GM18511 (cell line): ENCODE measurements around the gene NR3C1.

ENCODE experiments used
- ATAC-seq: cut with Tn5 transposase; IDR thresholded peaks from one replicate; pipeline ENCODE4 v1.9.1; 2021; ENCODE audit warnings: mild to moderate bottlenecking, moderate library complexity; ENCODE audit not compliant: unreplicated experiment

NR3C1 gene

DNA sequence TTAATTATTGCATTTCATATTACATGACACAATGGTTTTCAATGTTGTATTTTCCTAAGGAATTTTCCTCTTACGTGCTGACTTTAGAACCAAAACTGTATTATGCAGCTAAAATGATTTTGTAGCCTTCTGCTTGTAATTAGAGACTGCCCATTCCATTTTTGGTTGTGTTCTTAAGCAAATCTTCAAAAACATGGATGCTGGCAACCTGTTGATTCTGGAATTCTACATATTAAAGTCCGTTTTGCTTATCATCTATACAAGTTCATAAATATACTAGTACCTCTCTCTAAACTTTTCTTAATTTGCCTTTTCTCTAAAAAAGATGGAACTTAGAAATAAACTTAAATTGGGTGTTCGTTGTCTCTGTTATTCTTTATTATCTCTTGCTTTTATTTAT, 88.3 kb downstream of the NR3C1 start:
- ATAC-seq, result no peak

DNA sequence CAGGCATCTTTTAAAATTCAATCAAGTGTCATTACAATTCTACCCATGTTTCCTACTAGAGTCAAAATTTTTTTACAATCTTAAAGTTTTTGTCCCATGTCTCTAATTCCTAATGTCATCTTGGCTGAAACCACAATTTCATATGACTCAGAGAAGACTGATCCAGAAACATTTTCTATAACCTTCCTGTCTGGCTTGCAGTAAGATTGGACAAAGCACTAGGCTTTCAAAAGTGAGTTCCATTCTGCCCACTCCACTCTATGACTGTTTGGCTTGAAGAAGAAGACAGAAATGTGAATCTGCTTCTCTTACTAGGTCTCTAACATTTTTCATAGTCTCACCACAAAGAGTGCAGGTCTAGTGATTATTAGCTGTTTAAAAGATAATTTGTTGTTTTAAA, 88.8 kb downstream of the NR3C1 start:
- ATAC-seq, result no peak

DNA sequence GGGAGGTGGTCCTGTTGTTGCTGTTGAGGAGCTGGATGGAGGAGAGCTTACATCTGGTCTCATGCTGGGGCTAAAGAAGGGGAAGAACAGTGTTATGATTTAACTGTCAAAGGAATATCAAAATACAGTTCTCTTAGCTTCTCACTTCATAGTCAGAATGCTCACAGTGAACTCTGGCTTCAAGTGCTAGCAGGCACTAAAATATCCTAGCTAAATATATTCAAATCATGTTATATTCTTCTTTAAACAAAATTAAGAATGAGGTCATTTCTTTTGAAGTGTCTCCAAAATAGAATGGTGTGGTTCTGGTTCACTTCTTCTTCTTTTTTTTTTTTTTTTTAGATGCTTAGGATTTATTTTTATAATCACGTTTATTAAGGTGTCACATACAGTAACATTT, 89.4 kb downstream of the NR3C1 start:
- no peak for ATAC-seq

DNA sequence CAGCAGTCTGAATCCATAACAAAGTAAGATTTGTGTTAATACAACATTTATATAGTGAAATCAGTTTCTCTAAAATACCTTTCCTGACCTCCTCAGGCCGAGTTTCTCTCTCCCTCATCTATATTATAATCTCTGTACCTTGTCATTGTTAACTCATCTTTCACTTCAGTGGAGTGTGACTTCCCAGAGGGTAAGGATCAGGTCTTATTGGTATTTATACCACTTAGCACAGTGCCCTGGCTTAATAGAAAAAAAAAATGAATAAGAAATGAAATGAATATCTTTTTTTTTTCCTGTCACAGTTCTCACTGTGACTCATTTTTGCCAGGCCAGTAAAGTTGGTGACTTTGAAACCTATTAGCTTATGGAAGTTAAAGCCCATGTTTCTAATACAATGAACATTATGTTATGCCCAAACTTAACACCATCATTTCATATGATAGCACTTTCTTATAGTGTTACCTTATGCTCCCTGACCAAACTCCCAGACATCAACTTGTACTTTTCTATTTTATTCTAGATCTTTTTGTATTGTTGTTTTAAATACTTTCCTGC, 90.1 kb downstream of the NR3C1 start:
- ATAC-seq, result no peak

DNA sequence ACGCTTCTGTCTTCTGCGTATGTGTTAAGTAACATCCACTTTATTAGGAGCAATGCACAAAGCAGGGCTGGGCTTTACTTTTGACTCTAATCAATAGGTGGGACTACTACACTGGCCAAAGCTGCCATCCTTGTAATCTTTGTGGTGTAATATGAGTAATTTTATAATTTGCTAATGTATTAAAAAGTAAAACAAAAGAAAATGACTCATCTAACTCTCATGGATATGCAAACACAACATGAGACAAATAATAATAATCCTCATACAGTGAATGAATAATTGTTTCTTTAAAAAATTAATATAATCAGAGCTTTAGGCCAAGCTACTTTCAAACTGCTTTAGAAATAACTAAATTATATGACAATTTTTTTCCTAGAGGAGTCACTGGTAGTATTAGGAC, 90.7 kb downstream of the NR3C1 start:
- ATAC-seq, result no peak

DNA sequence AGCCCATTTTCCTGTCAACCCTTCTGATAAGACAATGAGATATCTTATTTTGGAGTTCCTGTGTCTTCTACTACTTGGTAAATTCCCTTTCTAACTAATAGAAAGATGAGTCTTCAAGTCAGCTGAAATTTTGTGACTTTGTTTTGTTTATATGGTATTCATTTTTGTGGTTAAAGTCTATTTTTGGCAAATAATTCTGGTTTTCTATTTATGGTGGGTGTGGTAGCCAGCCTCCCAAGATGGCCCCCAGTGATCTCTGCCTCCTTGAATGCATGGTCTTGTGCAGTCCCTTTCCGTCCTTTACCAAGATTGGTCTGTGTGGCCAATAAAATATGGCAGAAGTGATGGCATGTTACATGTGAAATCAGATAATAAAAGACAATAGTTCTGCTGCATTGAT, 91.5 kb downstream of the NR3C1 start:
- no peak for ATAC-seq

DNA sequence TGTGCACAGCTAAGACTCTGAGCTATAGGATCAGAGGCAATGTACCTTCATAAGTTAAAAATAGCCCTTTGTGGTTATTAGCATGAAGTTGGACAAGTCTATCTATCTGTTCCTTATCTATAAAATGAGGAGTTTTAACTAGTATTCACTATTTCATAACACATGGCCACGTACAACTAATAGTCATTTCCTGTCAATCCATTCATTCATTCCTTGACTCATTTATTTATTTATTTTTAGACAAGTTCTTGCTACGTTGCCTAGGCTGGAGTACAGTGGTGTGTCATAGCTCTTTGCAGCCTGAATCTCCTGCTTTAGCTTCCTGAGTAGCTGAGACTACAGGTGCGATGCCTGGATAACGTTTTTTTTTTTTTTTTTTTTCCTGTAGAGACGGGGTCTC, 92.1 kb downstream of the NR3C1 start:
- no peak for ATAC-seq

DNA sequence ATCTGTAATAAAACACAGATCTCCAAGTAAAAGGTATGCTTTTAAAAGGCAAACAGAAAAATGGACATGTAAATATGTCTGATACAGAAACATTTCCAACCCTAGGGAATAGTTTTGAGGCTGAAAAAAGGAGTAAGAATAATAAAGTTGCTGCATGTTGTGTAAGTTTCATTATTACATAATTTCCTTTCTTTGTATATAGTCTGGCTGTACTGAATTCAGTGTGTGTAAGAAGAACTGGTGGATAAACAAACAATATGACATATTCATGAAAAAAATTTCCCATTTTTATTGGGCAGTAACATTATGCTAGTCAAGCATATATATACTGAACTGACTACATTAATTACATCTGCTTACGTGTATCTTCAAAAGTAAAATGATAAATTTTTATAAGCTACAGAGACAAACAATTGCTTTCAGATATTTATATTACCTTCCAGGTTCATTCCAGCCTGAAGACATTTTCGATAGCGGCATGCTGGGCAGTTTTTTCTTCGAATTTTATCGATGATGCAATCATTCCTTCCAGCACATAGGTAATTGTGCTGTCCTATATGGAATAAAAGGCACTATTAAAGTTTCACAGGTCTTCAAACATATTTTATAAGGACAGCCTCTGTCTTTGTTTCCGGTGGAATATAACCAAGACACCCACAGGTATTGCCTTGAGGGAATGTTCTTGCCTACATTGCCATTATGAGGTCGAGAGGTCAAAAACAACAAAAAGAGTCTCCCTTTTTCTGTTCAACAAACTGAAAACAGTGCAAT, 93.6 kb downstream of the NR3C1 start:
- no peak for ATAC-seq

DNA sequence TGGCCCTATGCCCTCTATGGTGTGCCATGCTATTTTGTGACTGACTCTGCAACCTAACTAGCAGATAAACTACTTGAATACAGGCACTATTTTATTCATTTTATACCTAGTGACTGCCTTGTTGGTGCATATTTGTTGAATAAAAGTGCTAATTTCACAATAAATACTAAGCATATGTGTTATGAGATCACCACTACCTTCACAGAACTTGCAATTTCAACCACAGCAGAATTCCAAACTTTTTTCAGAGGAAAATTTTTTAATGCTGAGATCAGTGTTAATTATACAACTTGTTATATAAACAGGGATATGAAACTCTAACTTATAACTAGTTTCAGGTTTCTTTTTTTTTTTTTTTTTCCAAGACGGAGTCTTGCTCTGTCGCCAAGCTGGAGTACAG, 94.8 kb downstream of the NR3C1 start:
- ATAC-seq, result no peak

DNA sequence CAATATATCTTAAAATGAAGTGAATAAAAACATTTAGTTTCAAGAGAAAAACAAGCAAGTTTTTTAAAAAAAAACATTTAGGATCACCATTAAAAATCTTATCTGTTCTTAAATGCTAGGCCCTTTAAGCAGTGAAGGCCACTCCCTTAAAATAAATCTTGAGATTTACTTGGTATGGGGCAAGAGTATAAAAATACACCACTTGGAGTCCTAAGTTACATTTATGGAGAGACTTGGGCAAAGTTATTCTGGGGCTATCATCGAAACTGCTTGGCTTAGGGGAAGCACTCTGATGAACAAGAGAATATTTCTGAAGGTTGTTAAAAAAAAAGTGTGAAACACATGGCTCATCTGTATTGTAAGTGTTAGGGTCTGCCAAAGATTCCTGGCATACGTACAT, 97.4 kb downstream of the NR3C1 start:
- no peak for ATAC-seq

DNA sequence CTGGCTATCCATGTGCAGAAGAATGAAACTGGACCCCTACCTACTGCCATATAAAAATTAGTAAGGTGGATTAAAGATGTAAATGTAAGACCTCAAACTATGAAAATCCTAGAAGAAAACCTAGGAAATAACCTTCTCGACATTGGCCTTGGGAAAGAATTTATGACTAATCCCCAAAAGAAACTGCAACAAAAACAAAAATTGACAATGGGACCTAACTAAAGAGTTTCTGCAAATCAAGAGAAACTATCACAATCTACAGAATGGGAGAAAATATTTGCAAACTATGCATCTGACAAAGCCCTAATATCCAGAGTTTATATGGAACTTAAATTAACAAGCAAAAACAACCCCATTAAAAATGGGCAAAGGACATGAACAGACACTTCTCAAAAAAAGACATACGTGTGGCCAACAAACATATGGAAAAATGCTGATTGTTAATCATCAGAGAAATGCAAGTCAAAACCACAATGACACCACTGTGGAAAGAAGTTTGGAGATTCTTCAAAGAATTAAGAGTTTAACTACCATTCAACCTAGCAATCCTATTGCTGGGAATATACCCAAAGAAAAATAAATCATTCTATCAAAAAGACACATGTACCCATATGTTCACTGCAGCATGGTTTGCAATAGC, 98.5 kb downstream of the NR3C1 start:
- no peak for ATAC-seq

DNA sequence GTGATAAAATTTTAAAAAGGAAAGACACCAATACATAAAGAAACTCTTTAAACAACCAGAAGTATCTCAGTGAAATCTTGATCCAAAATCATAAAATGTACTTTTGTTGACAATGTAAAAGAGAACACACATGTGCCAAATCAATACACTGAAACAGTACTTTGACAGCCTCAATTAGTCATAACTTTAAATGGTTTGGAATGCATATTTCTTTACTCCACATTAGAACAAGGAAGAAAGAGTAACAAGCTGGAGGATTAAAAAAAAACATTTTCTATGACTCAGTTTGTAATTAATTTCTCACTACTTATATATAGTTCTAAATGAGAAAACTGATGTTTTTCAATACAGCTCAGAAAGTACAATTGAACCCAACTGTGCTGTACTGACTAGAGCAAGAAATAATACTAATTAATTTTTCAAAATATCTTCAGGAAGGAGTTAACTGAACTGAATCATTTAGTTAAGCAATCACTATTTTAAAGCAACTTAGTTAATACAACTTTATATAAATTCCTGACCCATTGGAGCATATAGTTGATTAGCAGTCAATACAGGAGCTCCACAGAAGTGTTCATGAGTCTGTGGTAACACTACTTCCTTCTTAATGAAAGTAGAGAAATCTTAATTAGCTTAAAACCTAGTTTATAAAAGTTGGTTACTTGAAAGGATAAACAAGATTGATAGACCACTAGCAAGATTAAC, 101.0 kb downstream of the NR3C1 start:
- no peak for ATAC-seq

DNA sequence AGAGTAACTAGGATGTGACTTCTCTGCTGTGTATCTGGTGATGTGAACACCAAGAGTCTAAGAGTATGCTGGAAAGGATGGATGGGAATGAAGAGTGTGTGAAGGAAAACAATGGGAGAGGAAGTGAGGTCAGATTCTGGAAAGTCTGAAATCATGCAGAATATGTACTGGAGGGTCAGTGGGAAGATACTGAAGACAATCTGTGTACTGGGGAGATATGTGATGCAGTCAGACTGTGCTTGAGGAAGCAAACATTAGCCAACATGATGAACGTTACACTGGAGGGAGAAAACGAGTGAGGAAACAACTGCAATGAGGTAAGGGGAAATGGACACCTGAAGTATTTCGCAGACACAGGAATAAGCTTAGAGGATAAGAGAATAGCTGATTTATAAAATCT, 105.7 kb downstream of the NR3C1 start:
- ATAC-seq, result no peak

DNA sequence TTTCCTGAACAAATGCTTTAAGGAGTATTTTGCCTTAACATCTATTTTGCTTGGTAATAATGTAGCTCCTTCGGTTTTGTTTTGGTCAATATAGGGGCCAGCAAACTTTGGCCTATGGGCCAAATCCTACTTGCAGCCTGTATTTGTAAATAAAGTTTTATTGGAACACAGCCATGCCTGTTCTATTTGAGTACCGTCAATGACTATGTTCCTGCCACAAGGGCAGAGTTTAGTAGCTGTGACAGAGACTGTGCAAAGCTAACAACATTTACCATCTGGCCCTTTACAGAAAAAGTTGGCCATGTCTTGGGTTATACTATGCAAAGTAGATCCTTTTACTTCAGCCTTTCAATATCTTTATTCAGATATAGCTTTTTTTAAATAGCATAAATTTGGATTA, 113.4 kb downstream of the NR3C1 start:
- ATAC-seq, result no peak

DNA sequence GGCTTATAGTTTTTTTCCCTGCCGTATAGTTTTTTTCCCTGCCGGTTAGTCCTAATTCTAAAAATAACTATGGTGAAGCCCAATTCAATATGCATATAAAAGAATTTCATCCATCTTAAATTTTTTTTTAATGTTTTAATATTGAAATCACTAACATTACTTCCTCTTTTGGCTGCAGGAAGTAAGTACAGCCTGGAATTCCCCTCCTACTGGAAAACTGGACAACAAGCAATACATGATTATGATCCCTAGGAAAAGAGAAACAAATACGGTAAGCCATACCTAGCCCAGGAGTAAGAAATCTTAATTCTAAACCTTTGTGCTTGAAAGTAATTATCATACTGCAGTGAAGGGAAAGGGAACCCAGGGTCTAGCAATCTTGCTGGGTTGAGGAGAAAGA, 119.0 kb downstream of the NR3C1 start:
- ATAC-seq, result no peak

DNA sequence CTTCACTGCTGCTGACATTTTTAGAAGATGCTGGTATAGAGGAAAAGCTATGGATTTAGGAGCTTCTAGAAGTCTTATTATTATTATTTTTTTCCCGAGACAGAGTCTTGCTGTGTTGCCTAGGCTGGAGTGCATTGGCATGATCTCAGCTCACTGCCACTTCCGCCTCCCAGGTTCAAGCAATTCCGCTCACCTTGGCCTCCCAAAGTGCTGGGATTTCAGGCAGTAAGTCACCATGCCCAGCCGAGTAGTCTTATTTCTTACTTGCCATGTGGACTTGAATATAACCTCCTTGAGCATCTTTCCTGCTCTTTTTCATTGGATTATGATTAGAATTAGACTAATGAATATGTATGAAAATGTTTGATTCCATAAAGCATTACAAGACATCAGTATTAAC, 119.5 kb downstream of the NR3C1 start:
- no peak for ATAC-seq

DNA sequence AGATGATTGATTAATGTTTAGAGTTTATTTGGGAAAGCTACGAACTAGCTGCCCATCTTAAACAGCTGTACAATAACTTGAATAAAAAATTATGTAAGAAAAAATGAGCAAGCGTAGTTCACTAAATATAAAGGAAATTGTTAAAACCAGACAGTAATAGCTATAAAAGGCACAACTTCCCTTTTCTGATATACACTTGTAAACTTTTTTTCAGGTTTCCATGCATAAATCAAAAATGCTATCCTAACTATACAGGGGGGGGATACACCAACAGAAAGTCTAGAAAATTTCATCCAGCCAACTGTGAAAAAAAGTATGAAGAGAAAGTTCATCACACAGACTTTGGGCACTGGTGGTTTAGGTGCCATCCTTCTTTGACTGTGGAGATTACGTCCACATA, 122.3 kb downstream of the NR3C1 start:
- ATAC-seq, result no peak

DNA sequence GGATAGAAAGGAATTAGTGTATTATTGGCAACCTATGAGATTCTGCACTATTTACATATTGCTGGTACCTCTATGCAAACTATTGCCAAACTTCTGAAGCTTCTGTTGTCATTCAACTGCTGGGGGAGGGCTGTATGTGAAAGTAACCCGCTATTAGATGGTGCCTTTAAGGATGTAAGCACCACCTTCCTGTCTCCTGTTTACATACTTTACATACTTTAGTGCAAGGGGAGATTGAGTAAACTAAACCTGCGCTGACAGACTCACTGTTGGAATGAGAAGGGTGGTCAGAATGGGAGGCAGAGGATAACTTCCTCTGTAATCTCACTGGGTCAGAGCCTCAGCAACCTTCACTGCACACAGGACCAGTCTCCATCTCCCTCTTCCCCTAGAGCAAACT, 123.8 kb downstream of the NR3C1 start:
- no peak for ATAC-seq

DNA sequence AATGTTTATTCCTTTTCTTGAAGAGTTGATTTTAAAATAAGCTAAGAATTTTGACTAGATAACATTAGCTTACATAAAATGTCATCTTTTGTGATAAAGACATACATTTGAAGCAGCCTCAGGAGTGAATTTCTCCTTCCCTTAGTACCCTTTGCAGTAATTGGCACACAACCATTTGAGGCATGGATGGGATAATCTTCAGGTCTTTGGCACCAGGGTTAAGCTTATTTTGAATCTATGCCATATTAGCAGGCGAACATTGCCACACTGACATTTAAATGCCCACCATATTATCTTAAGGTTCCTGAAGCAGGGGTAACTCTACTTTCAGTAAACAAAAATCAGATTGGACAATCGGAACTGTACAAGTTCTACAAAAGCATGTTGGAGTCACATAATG, 126.0 kb downstream of the NR3C1 start:
- no peak for ATAC-seq

DNA sequence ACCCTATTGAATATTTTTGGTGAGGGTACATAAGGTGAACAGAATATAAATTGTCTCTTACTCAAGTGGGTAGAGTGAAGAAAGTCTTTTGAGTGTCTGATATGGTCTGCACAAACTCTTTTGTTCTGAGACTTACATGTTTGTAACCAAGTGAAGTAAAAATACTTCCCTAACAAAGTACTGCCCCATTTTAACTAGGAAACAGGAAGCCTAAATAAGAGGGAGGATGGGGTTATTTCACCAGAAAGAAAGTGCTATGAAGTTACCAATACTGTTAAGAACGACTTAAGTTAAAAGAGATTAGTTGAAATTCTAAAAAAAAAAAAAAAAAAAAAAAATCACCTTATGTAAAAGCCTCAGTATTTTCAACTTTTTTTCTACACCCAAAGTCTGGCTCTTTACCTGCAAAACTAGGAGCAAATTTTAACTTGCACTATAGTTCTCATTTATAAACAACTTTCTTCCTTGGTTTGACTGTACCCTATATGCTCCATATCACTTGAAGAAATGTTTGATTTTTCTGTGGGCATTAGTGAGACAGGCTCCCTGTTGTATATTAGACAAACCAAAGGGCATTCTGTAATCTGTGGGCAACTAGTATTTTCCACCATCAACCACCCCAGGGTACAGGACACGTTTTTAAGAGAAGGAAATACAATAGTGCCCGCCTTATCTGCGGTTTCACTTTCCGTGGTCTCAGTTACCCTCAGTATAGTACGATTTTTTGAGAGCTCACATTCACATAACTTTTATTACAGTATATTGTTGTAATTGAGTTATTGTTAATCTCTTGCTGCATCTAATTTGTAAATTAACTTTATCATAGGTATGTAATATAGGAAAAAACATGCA, 127.7 kb downstream of the NR3C1 start:
- no peak for ATAC-seq

DNA sequence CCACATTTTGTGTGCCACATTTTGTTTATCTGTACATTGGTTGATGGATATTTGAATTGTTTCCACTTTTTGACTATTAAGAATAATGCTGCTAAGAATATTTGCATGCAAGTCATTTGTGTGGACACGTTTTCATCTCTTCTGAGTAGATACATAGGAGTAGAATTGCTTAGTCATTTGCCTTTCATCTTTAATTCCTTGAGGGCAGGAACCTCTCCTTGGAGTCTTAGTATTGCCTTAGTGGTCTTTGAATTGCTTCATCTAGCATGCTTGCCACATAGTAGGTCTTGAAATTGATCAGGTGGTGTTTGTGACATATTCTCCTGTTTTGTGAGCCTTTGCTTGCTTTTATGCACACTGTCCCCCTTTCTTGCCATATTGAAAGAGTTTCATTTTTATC, 128.5 kb downstream of the NR3C1 start:
- no peak for ATAC-seq
